OCI-LY7 (cell line): ENCODE measurements around the gene SLC25A17. TPM values are rescaled to one million over a fixed set of nuclear protein-coding genes. Genes with fewer than 3 reads are reported as not detected.

ENCODE experiments used
- BruUV-seq: library from RNA; stranded (reverse); fragments of 400-500 nt; replicated peaks from 2 replicates; lab custom pipeline; 2021; lab: Mats Ljungman, UMichigan
- CTCF ChIA-PET: fragments of 300-600 bp; sonication (Branson Sonifier 250); formaldehyde crosslinking; loops from one replicate; lab custom pipeline; 2022; ENCODE audit warnings: antibody characterized with exemption; ENCODE audit not compliant: unreplicated experiment; lab: Charles Lee
- POLR2A ChIA-PET: fragments of 300-600 bp; sonication (Branson Sonifier 250); formaldehyde crosslinking; loops from one replicate; lab custom pipeline; 2022; ENCODE audit warnings: antibody characterized with exemption; lab: Charles Lee
- DNase-seq: peaks from one replicate; pipeline ENCODE4 v3.0.0-alpha.2; 2015; ENCODE audit warnings: low spot score
- H2AFZ ChIP-seq: fragments of 200-600 bp; sonication (generic), shearing (Covaris generic); 2 replicates; pipeline ENCODE4 v1.6.1; 2014; ENCODE audit warnings: mild to moderate bottlenecking, antibody characterized with exemption, low read length, moderate library complexity
- H3K27ac ChIP-seq: fragments of 200-600 bp; sonication (generic); 2 replicates; pipeline ENCODE4 v1.5.1; 2014; ENCODE audit warnings: mixed run types, low read depth, mild to moderate bottlenecking, moderate library complexity, low read length, inconsistent platforms; ENCODE audit not compliant: poor library complexity, severe bottlenecking
- H3K36me3 ChIP-seq: fragments of 200-600 bp; sonication (generic); 2 replicates; pipeline ENCODE4 v1.6.1; 2014; ENCODE audit warnings: mild to moderate bottlenecking, antibody characterized with exemption, low read length, moderate library complexity, mixed read lengths; ENCODE audit not compliant: insufficient read depth
- H3K4me1 ChIP-seq: fragments of 200-600 bp; sonication (generic); 2 replicates; pipeline ENCODE4 v1.5.1; 2014; ENCODE audit warnings: mild to moderate bottlenecking, low read length; ENCODE audit not compliant: insufficient read depth, poor library complexity, severe bottlenecking
- H3K4me2 ChIP-seq: fragments of 200-600 bp; sonication (generic); 2 replicates; pipeline ENCODE4 v1.6.1; 2014; ENCODE audit warnings: mild to moderate bottlenecking, low read length
- H3K4me3 ChIP-seq: fragments of 200-600 bp; sonication (generic); 2 replicates; pipeline ENCODE4 v1.5.1; 2014; ENCODE audit warnings: mild to moderate bottlenecking, low read depth, low read length; ENCODE audit not compliant: poor library complexity, severe bottlenecking
- H3K79me2 ChIP-seq: fragments of 200-600 bp; sonication (generic); 2 replicates; pipeline ENCODE4 v1.6.1; 2016; ENCODE audit warnings: low read depth, mild to moderate bottlenecking, low read length, moderate library complexity, mixed read lengths; ENCODE audit not compliant: insufficient read depth
- H3K9me2 ChIP-seq: fragments of 200-600 bp; sonication (generic); 2 replicates; pipeline ENCODE4 v1.6.1; 2016; ENCODE audit warnings: mild to moderate bottlenecking, low read length, mixed read lengths; ENCODE audit not compliant: insufficient read depth
- H3K9me3 ChIP-seq: fragments of 200-600 bp; sonication (generic); 2 replicates; pipeline ENCODE4 v1.6.1; 2014; ENCODE audit warnings: mild to moderate bottlenecking, mixed run types, low read length, mixed read lengths
- H4K20me1 ChIP-seq: fragments of 200-600 bp; sonication (generic); 2 replicates; pipeline ENCODE4 v1.6.1; 2014; ENCODE audit warnings: mild to moderate bottlenecking, antibody characterized with exemption, low read length, moderate library complexity, mixed read lengths; ENCODE audit not compliant: insufficient read depth
- CTCF ChIP-seq: fragments of 200-600 bp; sonication (generic); conservative IDR thresholded peaks from 2 replicates; pipeline ENCODE4 v1.5.1; 2014; ENCODE audit warnings: mild to moderate bottlenecking, antibody characterized with exemption, low read length, moderate library complexity, mixed read lengths
- EZH2phosphoT487 ChIP-seq: fragments of 200-600 bp; sonication (generic); IDR thresholded peaks from 2 replicates; pipeline ENCODE4 v1.6.1; 2018; ENCODE audit warnings: low read depth, borderline replicate concordance, mild to moderate bottlenecking, mixed run types, antibody characterized with exemption, low read length, moderate library complexity, mixed read lengths
- intact Hi-C: fragments of 100-400 bp; cut with micrococcal nuclease; formaldehyde crosslinking; loops from one replicate; pipeline ENCODE4 v1.10.0; 2022; ENCODE audit not compliant: unreplicated experiment
- total RNA-seq, 2 experiments: library from RNA; depleted of rRNA in 1 of 2; stranded (reverse); fragments of >200 nt in 1 of 2; shearing (Covaris generic) in 1 of 2; gene quantifications; 2 replicates each; pipeline ENCODE4 v1.2.3, GENCODE V29; 2014 to 2022

Gene SLC25A17
- total RNA-seq, 2 experiments from 2014 or later, result 25.9 to 37.9 TPM

- Histone ChIP-seq H3K36me3 (peaks cover 73% of the 10 kb centered on the region), H4K20me1 (no peaks in the 10 kb centered on the region), H3K4me2 (no peak overlapping the region), H3K27ac (no peak overlapping the region), H3K9me3 (no peaks in the 10 kb centered on the region), H2AFZ (no peak overlapping the region), H3K9me2 (no peaks in the 10 kb centered on the region), H3K4me1 (peaks cover 4% of the 10 kb centered on the region), H3K4me3 (no peak overlapping the region), H3K79me2 (no peaks in the 10 kb centered on the region)
- TF ChIP-seq CTCF, result no peak
- TF ChIP-seq EZH2phosphoT487, result no peak
- DNase-seq, result no peak
- POLR2A ChIA-PET, result no interaction called here
- BruUV-seq, result no TSS peak
- intact Hi-C loops, result no loop called here
- CTCF ChIA-PET, result no interaction called here
Measured at GRCh38 chr22:40769761-40770160, 49.4 kb downstream of the SLC25A17 start.

DNA sequence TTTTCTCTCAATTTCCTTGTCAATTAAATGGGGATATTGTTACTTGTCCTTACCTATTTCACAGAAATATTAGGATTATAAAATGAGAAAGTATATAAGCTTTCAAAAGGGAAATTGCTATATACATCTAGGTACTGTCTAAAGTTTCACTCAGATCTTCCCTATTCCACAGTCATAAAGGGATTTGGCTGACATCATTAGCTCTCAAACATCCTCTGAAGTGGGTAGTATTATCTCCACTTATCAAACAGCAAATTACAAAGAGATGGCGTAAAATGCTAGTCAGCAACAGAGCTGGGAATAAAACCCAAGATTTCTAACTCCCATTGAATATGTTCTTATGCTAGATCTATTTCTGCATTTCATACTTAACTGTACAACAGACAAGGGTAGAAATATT is 50.9 kb downstream of the SLC25A17 start:
- H3K36me3 ChIP-seq, result peaks cover 58% of the 10 kb centered on the region
- no peaks in the 10 kb centered on the region for H3K79me2 ChIP-seq
- CTCF ChIA-PET, result interaction anchor here (1.4 kb wide), 1 partner anchor 11 kb away, joined by 3 read pairs; no protein-coding TSS in a partner anchor
- H3K4me3 ChIP-seq, result no peak overlapping the region
- H3K27ac ChIP-seq, result no peak overlapping the region
- H2AFZ ChIP-seq, result no peak overlapping the region
- POLR2A ChIA-PET, result no interaction called here
- TF ChIP-seq CTCF (no peak), EZH2phosphoT487 (no peak)
- DNase-seq, result no peak
- peaks cover 10% of the 10 kb centered on the region for H3K4me1 ChIP-seq
- no peaks in the 10 kb centered on the region for H3K9me3 ChIP-seq
- no TSS peak for BruUV-seq
- intact Hi-C loops, result no loop called here
- no peaks in the 10 kb centered on the region for H3K9me2 ChIP-seq
- no peak overlapping the region for H3K4me2 ChIP-seq
- no peaks in the 10 kb centered on the region for H4K20me1 ChIP-seq

- ChIA-PET CTCF (no interaction called here), POLR2A (no interaction called here)
- Histone ChIP-seq H3K4me2 (no peak overlapping the region), H4K20me1 (no peaks in the 10 kb centered on the region), H3K27ac (no peak overlapping the region), H3K9me2 (no peaks in the 10 kb centered on the region), H3K9me3 (no peaks in the 10 kb centered on the region), H3K4me3 (no peak overlapping the region), H2AFZ (no peak overlapping the region), H3K4me1 (peaks cover 10% of the 10 kb centered on the region), H3K79me2 (no peaks in the 10 kb centered on the region), H3K36me3 (peaks cover 46% of the 10 kb centered on the region)
- TF ChIP-seq EZH2phosphoT487, result no peak
- no peak for TF ChIP-seq CTCF
- intact Hi-C loops, result no loop called here
- no TSS peak for BruUV-seq
- DNase-seq, result no peak
Measured at GRCh38 chr22:40766956-40767355, 52.2 kb downstream of the SLC25A17 start.
